Right atrium auricular region (tissue), 2 donors: ENCODE results near the gene IDH2. TPM values are rescaled to one million over a fixed set of nuclear protein-coding genes. Genes with fewer than 3 reads are reported as not detected.

Source experiments
- DNase-seq: peaks from one replicate; pipeline ENCODE4 v3.0.0-alpha.2; 2019; ENCODE audit warnings: low spot score
- H3K27ac ChIP-seq, 2 donors: fragments of 200-600 bp; sonication (generic); 1 replicate in 1 of 2; 2 replicates in 1 of 2; pipeline ENCODE4 v1.5.1; 2016 to 2019
- H3K27me3 ChIP-seq, 2 donors: fragments of 200-600 bp; sonication (generic); one replicate each; pipeline versions ENCODE4 v1.5.1 to v1.6.0; 2017 to 2019
- H3K36me3 ChIP-seq: fragments of 200-600 bp; sonication (generic); one replicate; pipeline ENCODE4 v1.5.1; 2016
- H3K4me1 ChIP-seq, 2 donors: fragments of 200-600 bp; sonication (generic); one replicate each; pipeline versions ENCODE4 v1.5.1 to v1.6.0; 2017 to 2019
- H3K4me3 ChIP-seq, 2 donors: fragments of 200-600 bp; sonication (generic); 1 replicate in 1 of 2; 2 replicates in 1 of 2; pipeline ENCODE4 v1.5.1; 2017 to 2019; ENCODE audit warnings: mild to moderate bottlenecking in 1 of 2, moderate library complexity in 1 of 2
- H3K9me3 ChIP-seq, 2 donors: fragments of 200-600 bp; sonication (generic); one replicate each; pipeline ENCODE4 v1.5.1; 2019
- CTCF ChIP-seq, 2 donors: fragments of 200-600 bp; sonication (generic); IDR thresholded peaks; one replicate each; pipeline ENCODE4 v1.5.1; 2019; ENCODE audit warnings: antibody characterized with exemption in 2 of 2
- total RNA-seq, 2 donors: library from RNA; depleted of rRNA; stranded (reverse); fragments of >200 nt; gene quantifications; one replicate each; pipeline ENCODE4 v1.1.0, GENCODE V29; 2016

IDH2 gene
- total RNA-seq, 2 donors from 2014 or later, result 119 to 249 TPM

GRCh38 chr15:90079619-90080457 is 22.4 kb downstream of the IDH2 start:
- H3K27ac ChIP-seq, result no peak overlapping the region
- DNase-seq, result no peak
- peaks cover 47% of the 10 kb centered on the region for H3K36me3 ChIP-seq
- no peak overlapping the region for H3K4me3 ChIP-seq
- no peaks in the 10 kb centered on the region for H3K27me3 ChIP-seq
- H3K9me3 ChIP-seq, result no peaks in the 10 kb centered on the region
- peaks cover 0 to 9% of the 10 kb centered on the region in 2 donors for H3K4me1 ChIP-seq
- TF ChIP-seq CTCF (IDR thresholded peaks at IDR 0.05), result no peak

DNA sequence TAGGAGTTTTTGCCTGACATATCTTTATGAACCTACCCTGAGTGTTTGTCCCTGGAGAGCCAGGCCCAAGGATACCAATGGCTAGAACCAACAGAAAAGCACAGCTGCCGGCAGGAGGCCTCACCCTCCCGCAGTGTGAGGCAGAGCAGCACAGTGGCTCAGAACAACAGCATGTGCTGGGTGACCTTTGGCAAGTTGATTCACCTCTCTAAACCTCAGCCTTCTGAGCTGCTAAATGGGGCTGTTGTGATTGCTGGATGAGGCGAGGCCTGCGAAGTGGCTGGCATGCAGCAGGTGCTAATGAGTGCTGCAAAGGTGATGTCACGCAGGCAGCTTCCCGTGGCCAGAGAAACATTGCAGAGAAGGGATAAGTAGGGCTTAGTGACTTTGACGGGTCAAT is 23.3 kb downstream of the IDH2 start:
- Histone ChIP-seq H3K9me3 (no peaks in the 10 kb centered on the region), H3K27me3 (no peaks in the 10 kb centered on the region), H3K36me3 (peaks cover 39% of the 10 kb centered on the region), H3K27ac (no peak overlapping the region), H3K4me3 (no peak overlapping the region), H3K4me1 (peaks cover 0 to 9% of the 10 kb centered on the region in 2 donors)
- TF ChIP-seq CTCF (IDR thresholded peaks at IDR 0.05), result no peak
- no peak for DNase-seq

DNA sequence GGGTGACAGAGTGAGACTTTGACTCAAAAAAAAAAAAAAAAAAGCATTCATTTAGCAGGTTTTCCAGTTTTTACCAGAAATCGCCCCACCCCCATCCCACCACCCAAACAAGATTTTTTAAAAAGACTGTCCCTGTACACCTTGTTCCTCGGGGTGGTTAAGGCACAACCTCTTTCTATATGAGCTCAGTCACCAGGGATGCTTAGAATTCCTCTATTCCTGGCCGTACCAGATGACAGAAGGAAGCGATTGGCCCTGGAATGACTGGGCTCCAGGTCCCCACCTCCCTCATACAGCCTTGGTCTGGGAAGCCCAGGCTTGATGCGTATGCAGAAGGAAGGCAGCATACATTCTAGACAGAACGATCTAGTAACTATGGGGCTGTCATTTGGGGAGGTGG is 25.6 kb downstream of the IDH2 start:
- DNase-seq, result no peak
- Histone ChIP-seq H3K36me3 (peaks cover 31% of the 10 kb centered on the region), H3K4me3 (no peak overlapping the region), H3K9me3 (no peaks in the 10 kb centered on the region), H3K27me3 (no peaks in the 10 kb centered on the region), H3K27ac (no peak overlapping the region), H3K4me1 (no peaks in the 10 kb centered on the region)
- no peak for TF ChIP-seq CTCF (IDR thresholded peaks at IDR 0.05)

- H3K9me3 ChIP-seq, result no peaks in the 10 kb centered on the region
- no peaks in the 10 kb centered on the region for H3K27me3 ChIP-seq
- no peak for DNase-seq
- peaks cover 0 to 7% of the 10 kb centered on the region in 2 donors for H3K4me1 ChIP-seq
- no peak for TF ChIP-seq CTCF (IDR thresholded peaks at IDR 0.05)
- peak overlapping the region in 1 of 2 donors; percentile 23 for H3K27ac ChIP-seq
- H3K4me3 ChIP-seq, result no peak overlapping the region
- peaks cover 21% of the 10 kb centered on the region for H3K36me3 ChIP-seq
Observed at GRCh38 chr15:90075420-90076289, 26.6 kb downstream of the IDH2 start.

DNA sequence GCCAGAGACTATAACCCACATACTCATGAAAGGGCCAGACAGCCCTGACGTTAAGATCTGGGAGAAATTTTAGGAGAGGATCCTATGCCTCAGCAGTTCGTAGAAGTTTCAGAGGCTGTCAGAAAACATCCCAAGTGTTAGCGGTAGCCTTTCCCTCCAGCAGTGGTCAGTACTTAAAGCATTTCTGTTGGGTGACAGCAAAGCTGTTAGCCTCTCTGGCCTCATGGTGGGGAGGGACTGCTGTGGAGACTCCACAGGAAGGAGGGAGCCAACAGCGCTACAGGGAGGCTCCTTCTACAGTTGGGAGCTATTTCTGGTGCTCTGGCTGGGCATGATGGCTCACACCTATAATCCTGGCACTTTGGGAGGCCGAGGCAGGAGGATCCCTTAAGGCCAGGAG is 27.4 kb downstream of the IDH2 start:
- peaks cover 0 to 9% of the 10 kb centered on the region in 2 donors for H3K4me1 ChIP-seq
- peaks cover 14% of the 10 kb centered on the region for H3K36me3 ChIP-seq
- H3K9me3 ChIP-seq, result no peaks in the 10 kb centered on the region

More for the DNA sequence above, 27.4 kb downstream of the IDH2 start:
- no peak for TF ChIP-seq CTCF (IDR thresholded peaks at IDR 0.05)
- Histone ChIP-seq H3K27me3 (no peaks in the 10 kb centered on the region), H3K27ac (peak overlapping the region in 1 of 2 donors; percentile 23), H3K4me3 (no peak overlapping the region)
- no peak for DNase-seq
